ENCODE data around the gene ATRX.
"Not testable (repeated sequence)": the region's sequence is repeated elsewhere in the genome, so short reads cannot be mapped to it uniquely, and the experiment has no call there.

ATRX gene

DNA sequence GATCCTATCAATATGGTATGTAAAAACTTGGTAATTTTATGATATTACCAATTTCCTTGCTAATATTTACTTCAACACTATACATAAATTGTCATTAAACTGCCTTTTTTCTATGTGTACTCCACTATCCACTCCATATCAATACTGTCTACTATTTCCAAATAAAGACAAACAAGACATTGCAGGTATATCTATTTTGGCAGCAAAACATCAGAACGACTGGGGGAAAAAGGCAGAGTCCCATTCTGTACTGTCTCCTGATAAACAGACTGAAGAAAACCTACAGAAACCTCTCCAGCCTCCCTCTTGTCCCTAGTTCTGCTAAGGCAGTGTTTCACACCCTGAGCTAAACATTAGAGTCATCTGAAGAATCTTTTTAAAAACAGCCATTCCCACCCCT is 96.6 kb downstream of the ATRX start:
- Histone ChIP-seq H3K27me3 (ENCODE audit: insufficient read depth, low read length) (no peaks in the 10 kb centered on the region), H3K4me2 (ENCODE audit: low read length) (no peak overlapping the region)

GRCh38 chrX:77685683-77686082 is 100.3 kb downstream of the ATRX start:
- H3K4me1 ChIP-seq (ENCODE audit: insufficient read depth, low read length, severe bottlenecking); H3K9me2 ChIP-seq (ENCODE audit: low read depth, low read length); H2AFZ ChIP-seq (ENCODE audit: low read length); H3K27me3 ChIP-seq (ENCODE audit: insufficient read depth, low read length); H3K27ac ChIP-seq (ENCODE audit: low read depth, low read length, poor library complexity, severe bottlenecking); H3K9ac ChIP-seq (ENCODE audit: low read length); H3K9me3 ChIP-seq (ENCODE audit: low read length); H3K79me2 ChIP-seq (ENCODE audit: insufficient read depth, low read length); H3F3A ChIP-seq (ENCODE audit: insufficient read depth, low read length); H4K20me1 ChIP-seq (ENCODE audit: insufficient read depth, low read length); H3K4me3 ChIP-seq (ENCODE audit: low read depth, low read length, poor library complexity, severe bottlenecking); H3K4me2 ChIP-seq (ENCODE audit: low read length): not testable (repeated sequence)
- H3K36me3 ChIP-seq (ENCODE audit: insufficient read depth, low read length): peaks cover 58% of the 10 kb centered on the region

More for the DNA sequence above, 96.6 kb downstream of the ATRX start:
- no peak overlapping the region for H3K9ac ChIP-seq (ENCODE audit: low read length)
- 0 out of 2 replicates have a peak, but pooled peaks cover 3% of the 10 kb centered on the region for H3K79me2 ChIP-seq (ENCODE audit: insufficient read depth, low read length)
- no peak overlapping the region for H3K4me3 ChIP-seq (ENCODE audit: low read depth, low read length, poor library complexity, severe bottlenecking)
- H3K9me2 ChIP-seq (ENCODE audit: low read depth, low read length): no peaks in the 10 kb centered on the region
- H3K9me3 ChIP-seq (ENCODE audit: low read length): no peaks in the 10 kb centered on the region
- H2AFZ ChIP-seq (ENCODE audit: low read length): no peak overlapping the region
- TF ChIP-seq CTCF (IDR thresholded peaks at IDR 0.05; ENCODE audit: low read length): no peak
- TF ChIP-seq EZH2 (IDR thresholded peaks at IDR 0.05; ENCODE audit: borderline replicate concordance, low read length): no peak
- no peaks in the 10 kb centered on the region for H3K4me1 ChIP-seq (ENCODE audit: insufficient read depth, low read length, severe bottlenecking)
- no peaks in the 10 kb centered on the region for H3F3A ChIP-seq (ENCODE audit: insufficient read depth, low read length)
- peaks cover 60% of the 10 kb centered on the region for H3K36me3 ChIP-seq (ENCODE audit: insufficient read depth, low read length)
- no peaks in the 10 kb centered on the region for H4K20me1 ChIP-seq (ENCODE audit: insufficient read depth, low read length)
- H3K27ac ChIP-seq (ENCODE audit: low read depth, low read length, poor library complexity, severe bottlenecking): no peak overlapping the region

DNA sequence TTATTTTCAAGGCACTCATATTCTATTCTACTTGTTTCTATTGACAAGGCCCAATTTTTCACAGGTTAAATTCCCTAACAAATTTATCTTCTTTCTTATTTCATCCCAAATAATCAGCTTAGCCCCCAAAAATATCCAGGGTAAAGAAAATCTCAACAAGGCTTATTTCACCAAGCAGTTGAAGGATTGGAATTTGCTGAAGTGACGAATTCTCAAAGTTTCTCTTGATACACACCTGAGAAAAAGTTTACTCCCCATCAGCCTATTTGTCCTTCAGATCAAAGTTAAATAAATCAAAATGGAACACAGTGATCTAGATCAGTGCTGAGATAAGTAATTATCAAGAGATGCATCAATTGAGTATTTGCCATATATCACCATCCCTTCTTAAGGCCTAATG is 106.9 kb downstream of the ATRX start:
- H3K36me3 ChIP-seq (ENCODE audit: insufficient read depth, low read length): peaks cover 19% of the 10 kb centered on the region
- no peaks in the 10 kb centered on the region for H3K79me2 ChIP-seq (ENCODE audit: insufficient read depth, low read length)
- no peaks in the 10 kb centered on the region for H3K27me3 ChIP-seq (ENCODE audit: insufficient read depth, low read length)
- H3K4me3 ChIP-seq (ENCODE audit: low read depth, low read length, poor library complexity, severe bottlenecking): no peak overlapping the region
- H3K4me2 ChIP-seq (ENCODE audit: low read length): no peak overlapping the region
- H2AFZ ChIP-seq (ENCODE audit: low read length): no peak overlapping the region
- H3K9me2 ChIP-seq (ENCODE audit: low read depth, low read length): no peaks in the 10 kb centered on the region
- H3K4me1 ChIP-seq (ENCODE audit: insufficient read depth, low read length, severe bottlenecking): no peaks in the 10 kb centered on the region
- no peaks in the 10 kb centered on the region for H3K9me3 ChIP-seq (ENCODE audit: low read length)
- TF ChIP-seq CTCF (IDR thresholded peaks at IDR 0.05; ENCODE audit: low read length): no peak
- TF ChIP-seq EZH2 (IDR thresholded peaks at IDR 0.05; ENCODE audit: borderline replicate concordance, low read length): no peak
- H4K20me1 ChIP-seq (ENCODE audit: insufficient read depth, low read length): no peaks in the 10 kb centered on the region
- H3K9ac ChIP-seq (ENCODE audit: low read length): no peak overlapping the region
- no peak overlapping the region for H3K27ac ChIP-seq (ENCODE audit: low read depth, low read length, poor library complexity, severe bottlenecking)
- H3F3A ChIP-seq (ENCODE audit: insufficient read depth, low read length): no peaks in the 10 kb centered on the region

GRCh38 chrX:77675986-77676385 is 110.0 kb downstream of the ATRX start:
- H3K4me2 ChIP-seq (ENCODE audit: low read length): no peak overlapping the region
- H3K27ac ChIP-seq (ENCODE audit: low read depth, low read length, poor library complexity, severe bottlenecking): no peak overlapping the region
- no peaks in the 10 kb centered on the region for H3K79me2 ChIP-seq (ENCODE audit: insufficient read depth, low read length)
- no peaks in the 10 kb centered on the region for H4K20me1 ChIP-seq (ENCODE audit: insufficient read depth, low read length)
- H2AFZ ChIP-seq (ENCODE audit: low read length): no peak overlapping the region
- no peaks in the 10 kb centered on the region for H3F3A ChIP-seq (ENCODE audit: insufficient read depth, low read length)
- H3K4me3 ChIP-seq (ENCODE audit: low read depth, low read length, poor library complexity, severe bottlenecking): no peak overlapping the region
- no peaks in the 10 kb centered on the region for H3K4me1 ChIP-seq (ENCODE audit: insufficient read depth, low read length, severe bottlenecking)
- H3K9ac ChIP-seq (ENCODE audit: low read length): no peak overlapping the region
- peaks cover 3% of the 10 kb centered on the region; the same call in 1 of the 2 replicates for H3K36me3 ChIP-seq (ENCODE audit: insufficient read depth, low read length)
- H3K27me3 ChIP-seq (ENCODE audit: insufficient read depth, low read length): no peaks in the 10 kb centered on the region
- H3K9me3 ChIP-seq (ENCODE audit: low read length): no peaks in the 10 kb centered on the region
- no peaks in the 10 kb centered on the region for H3K9me2 ChIP-seq (ENCODE audit: low read depth, low read length)
- TF ChIP-seq CTCF (IDR thresholded peaks at IDR 0.05; ENCODE audit: low read length) (no peak), EZH2 (IDR thresholded peaks at IDR 0.05; ENCODE audit: borderline replicate concordance, low read length) (no peak)

All from OCI-LY1 (cell line).